ENCODE results near the gene SORBS1.

DNA sequence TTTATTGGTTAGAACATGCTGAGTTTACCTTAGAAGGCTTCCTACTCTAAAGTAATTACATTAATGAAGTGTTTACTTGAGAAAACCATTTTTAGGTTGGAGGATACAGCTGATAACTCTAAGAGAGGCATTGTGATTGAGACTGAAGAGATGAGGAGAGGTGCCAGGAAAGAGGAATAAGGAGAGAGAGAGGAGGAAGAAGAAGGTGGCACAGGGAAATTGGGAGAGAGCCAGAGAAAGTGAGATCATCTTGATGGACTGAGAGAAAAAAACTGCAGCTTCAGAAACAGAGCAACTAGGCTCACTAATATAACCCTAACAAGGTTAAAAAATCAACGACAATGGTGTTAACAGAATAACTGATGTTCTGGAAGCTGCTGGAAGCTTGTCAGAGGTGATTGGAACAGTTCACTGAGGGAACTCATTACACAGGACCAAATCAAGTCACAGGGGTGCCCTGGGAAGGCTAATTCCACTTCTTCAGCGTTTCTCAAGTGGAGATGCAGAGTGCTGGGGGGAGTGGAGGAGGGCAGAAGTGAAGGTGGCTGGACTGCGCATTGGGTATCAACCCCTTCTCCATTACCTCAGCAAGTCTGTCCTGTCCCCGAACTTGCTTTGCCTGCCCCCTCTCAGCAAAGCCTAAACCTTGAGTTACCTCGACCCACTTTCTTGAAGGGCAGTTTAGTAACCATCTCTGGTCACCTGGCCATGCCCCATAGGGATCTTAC lies 6.9 kb upstream of the SORBS1 start:
- peak; percentile 59; the same call in 1 of the 2 replicates for TF ChIP-seq NFIC (IDR thresholded peaks at IDR 0.05)
- no peak for TF ChIP-seq CREB1 (IDR thresholded peaks at IDR 0.05; ENCODE audit: low read depth)
- TF ChIP-seq ZBTB7A (IDR thresholded peaks at IDR 0.05; ENCODE audit: low read depth): no peak
- TF ChIP-seq, protein P1, sequence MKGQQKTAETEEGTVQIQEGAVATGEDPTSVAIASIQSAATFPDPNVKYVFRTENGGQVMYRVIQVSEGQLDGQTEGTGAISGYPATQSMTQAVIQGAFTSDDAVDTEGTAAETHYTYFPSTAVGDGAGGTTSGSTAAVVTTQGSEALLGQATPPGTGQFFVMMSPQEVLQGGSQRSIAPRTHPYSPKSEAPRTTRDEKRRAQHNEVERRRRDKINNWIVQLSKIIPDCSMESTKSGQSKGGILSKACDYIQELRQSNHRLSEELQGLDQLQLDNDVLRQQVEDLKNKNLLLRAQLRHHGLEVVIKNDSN (IDR thresholded peaks at IDR 0.05): no peak
- TF ChIP-seq, protein P2, sequence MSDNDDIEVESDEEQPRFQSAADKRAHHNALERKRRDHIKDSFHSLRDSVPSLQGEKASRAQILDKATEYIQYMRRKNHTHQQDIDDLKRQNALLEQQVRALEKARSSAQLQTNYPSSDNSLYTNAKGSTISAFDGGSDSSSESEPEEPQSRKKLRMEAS (IDR thresholded peaks at IDR 0.05): no peak
- TF ChIP-seq EGR1 (IDR thresholded peaks at IDR 0.05): no peak
- TF ChIP-seq TAF1 (IDR thresholded peaks at IDR 0.05; ENCODE audit: low read depth): no peak

All from Ishikawa (cell line).